Prostate gland (tissue), 2 donors: ENCODE results near the gene TBC1D2B.

ENCODE experiments used
- CTCF ChIP-seq, 4 experiments: fragments of 200-600 bp in 2 of 4; fragments of 450-650 bp in 2 of 4; sonication (generic) in 2 of 4; IDR thresholded peaks; 1 replicate in 3 of 4; 2 replicates in 1 of 4; pipeline ENCODE4 v1.5.1; 2016 to 2019; ENCODE audit warnings: antibody characterized with exemption in 4 of 4, mild to moderate bottlenecking in 2 of 4, moderate library complexity in 2 of 4
- POLR2A ChIP-seq: fragments of 450-650 bp; IDR thresholded peaks from one replicate; pipeline ENCODE4 v1.6.1; 2016; ENCODE audit warnings: antibody characterized with exemption, mild to moderate bottlenecking
- POLR2AphosphoS5 ChIP-seq: sonication (generic); formaldehyde crosslinking; IDR thresholded peaks from one replicate; pipeline ENCODE4 v1.6.1; 2017; ENCODE audit warnings: antibody characterized with exemption

GRCh38 chr15:78052001-78052401, 25.5 kb downstream of the TBC1D2B start:
- TF ChIP-seq POLR2A (no peak), CTCF (IDR thresholded peaks at IDR 0.05) (no peak), POLR2AphosphoS5 (no peak)
